Erythroblast (primary cell): ENCODE data around the gene HELZ.

Source experiments
- GATA1 ChIP-seq: IDR thresholded peaks from 2 replicates; pipeline ENCODE4 v1.6.1; 2011; ENCODE audit warnings: low read depth, mild to moderate bottlenecking, control low read depth, low read length, moderate library complexity
- POLR2A ChIP-seq: IDR thresholded peaks from 2 replicates; pipeline ENCODE4 v1.6.1; 2011; ENCODE audit warnings: mild to moderate bottlenecking, low read length

DNA sequence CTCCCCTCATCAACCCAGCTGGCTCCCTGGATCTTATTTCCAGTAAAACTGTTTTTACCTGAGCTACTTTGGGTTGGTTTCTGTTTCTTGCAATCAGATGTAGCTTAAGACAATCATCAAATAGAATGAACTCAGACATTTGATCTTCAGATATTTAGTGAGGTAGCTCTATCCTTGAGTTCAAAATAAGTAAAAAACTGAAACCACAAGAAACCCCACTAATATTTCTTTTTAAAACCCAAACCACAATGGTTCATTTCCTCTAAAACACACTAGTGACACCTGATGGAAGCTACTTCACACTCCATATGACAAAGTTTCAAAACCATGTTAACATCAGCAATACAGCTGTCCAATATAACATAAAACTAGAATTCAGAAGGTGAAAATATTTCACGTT lies 162.9 kb downstream of the HELZ start:
- TF ChIP-seq POLR2A, result no peak
- no peak for TF ChIP-seq GATA1
